ENCODE data around the gene NFIA.

- TF ChIP-seq CTCF (conservative IDR thresholded peaks at IDR 0.05; ENCODE audit: low read depth, low read length) (no peak), EZH2 (IDR thresholded peaks at IDR 0.05; ENCODE audit: borderline replicate concordance, low read depth, low read length, poor library complexity, severe bottlenecking) (no peak)
Observed at GRCh38 chr1:61435226-61435625, 352.9 kb downstream of the NFIA start.
